GM12878 (cell line): ENCODE results near the gene COL11A1. TPM values are rescaled to one million over a fixed set of nuclear protein-coding genes. Genes with fewer than 3 reads are reported as not detected.

Experiments used
- ATAC-seq: fragments of 200-7000 bp; cut with Tn5 transposase; 3 replicates; pipeline ENCODE4 v1.9.1; 2020; ENCODE audit warnings: mild to moderate bottlenecking, moderate library complexity
- BruUV-seq: library from RNA; stranded (reverse); fragments of 400-500 nt; replicated peaks from 2 replicates; lab custom pipeline; 2021; lab: Mats Ljungman, UMichigan
- CTCF ChIA-PET: fragments of 300-600 bp; sonication (Branson Sonifier 250); formaldehyde crosslinking; extraction: SDS; loops from one replicate; lab custom pipeline; 2021; ENCODE audit warnings: inconsistent platforms; lab: Yijun Ruan, JAX
- POLR2A ChIA-PET: fragments of 350-600 bp; formaldehyde crosslinking; extraction: SDS; loops from one replicate; lab custom pipeline; 2021; ENCODE audit warnings: inconsistent platforms; lab: Charles Lee
- RAD21 ChIA-PET: fragments of 300-600 bp; sonication (Branson Sonifier 250); formaldehyde crosslinking; loops from one replicate; lab custom pipeline; 2023; ENCODE audit warnings: antibody characterized with exemption; ENCODE audit not compliant: unreplicated experiment; lab: Charles Lee
- SMC1A ChIA-PET: fragments of 300-600 bp; sonication (Branson Sonifier 250); formaldehyde crosslinking; loops from one replicate; lab custom pipeline; 2023; ENCODE audit not compliant: unreplicated experiment, uncharacterized antibody; lab: Charles Lee
- DNase-seq: peaks from one replicate; pipeline ENCODE4 v3.0.0-alpha.2; 2011; ENCODE audit warnings: low read depth, low spot score
- FAIRE-seq: peaks from 3 replicates; lab custom pipeline; 2011; peaks lifted over from hg19 to GRCh38; lab: Jason Lieb, UNC
- H2AFZ ChIP-seq: 2 replicates; pipeline ENCODE4 v1.6.0; 2011; ENCODE audit warnings: low read depth, low read length, control low read depth; ENCODE audit not compliant: control insufficient read depth
- H3K27ac ChIP-seq: 2 replicates; pipeline ENCODE4 v1.5.1; 2011; ENCODE audit warnings: control low read depth; ENCODE audit not compliant: control insufficient read depth, insufficient read depth
- H3K27me3 ChIP-seq, 2 experiments: replicated peaks in 1 of 2; 2 replicates each; pipeline versions ENCODE4 v1.6.0 to v1.6.1; 2011; ENCODE audit warnings: low read length in 1 of 2; ENCODE audit not compliant: control insufficient read depth in 2 of 2, insufficient read depth in 2 of 2
- H3K36me3 ChIP-seq, 2 experiments: 2 replicates each; pipeline ENCODE4 v1.5.1; 2011; ENCODE audit warnings: low read length in 1 of 2; ENCODE audit not compliant: control insufficient read depth in 2 of 2, insufficient read depth in 2 of 2
- H3K4me1 ChIP-seq: 2 replicates; pipeline ENCODE4 v1.6.1; 2011; ENCODE audit warnings: mild to moderate bottlenecking, low read length, moderate library complexity, mixed read lengths; ENCODE audit not compliant: control insufficient read depth, insufficient read depth
- H3K4me2 ChIP-seq: 2 replicates; pipeline ENCODE4 v1.6.0; 2011; ENCODE audit warnings: control low read depth; ENCODE audit not compliant: control insufficient read depth, insufficient read depth
- H3K4me3 ChIP-seq: fragments of 200-600 bp; sonication (generic); 2 replicates; pipeline ENCODE4 v1.5.1; 2016
- H3K79me2 ChIP-seq: 2 replicates; pipeline ENCODE4 v1.6.0; 2011; ENCODE audit warnings: low read length; ENCODE audit not compliant: control insufficient read depth, insufficient read depth
- H3K9ac ChIP-seq: 2 replicates; pipeline ENCODE4 v1.8.0; 2011; ENCODE audit warnings: low read length, control low read depth, mixed read lengths; ENCODE audit not compliant: control insufficient read depth, insufficient read depth
- H3K9me3 ChIP-seq: replicated peaks from 3 replicates; pipeline ENCODE4 v1.5.1; 2011; ENCODE audit warnings: mild to moderate bottlenecking, low read length; ENCODE audit not compliant: control insufficient read depth, insufficient read depth
- H4K20me1 ChIP-seq: 2 replicates; pipeline ENCODE4 v1.6.0; 2011; ENCODE audit not compliant: control insufficient read depth, insufficient read depth
- BCL3 ChIP-seq: IDR thresholded peaks from 2 replicates; pipeline ENCODE4 v1.6.1; 2011; ENCODE audit warnings: borderline replicate concordance, low read depth, mild to moderate bottlenecking, moderate library complexity, low read length; ENCODE audit not compliant: insufficient read depth, poor library complexity, severe bottlenecking
- HDGF ChIP-seq: fragments of 450-650 bp; IDR thresholded peaks from 2 replicates; pipeline ENCODE4 v1.6.1; 2016; ENCODE audit warnings: antibody characterized with exemption
- HSF1 ChIP-seq: fragments of 150-350 bp; IDR thresholded peaks from 2 replicates; pipeline ENCODE4 v1.6.1; 2014; ENCODE audit warnings: mild to moderate bottlenecking, low read depth, low read length
- KAT2A ChIP-seq: conservative IDR thresholded peaks from 2 replicates; pipeline ENCODE4 v1.6.1; 2011; ENCODE audit warnings: low read depth, low read length; ENCODE audit not compliant: control insufficient read depth
- NR2F1 ChIP-seq: fragments of 450-650 bp; conservative IDR thresholded peaks from 2 replicates; pipeline ENCODE4 v1.6.1; 2017; ENCODE audit warnings: mild to moderate bottlenecking
- PAX5 ChIP-seq: IDR thresholded peaks from 2 replicates; pipeline ENCODE4 v1.6.1; 2011; ENCODE audit warnings: low read depth, low read length, borderline replicate concordance
- POLR2AphosphoS5 ChIP-seq: IDR thresholded peaks from 2 replicates; pipeline ENCODE4 v1.6.1; 2011; ENCODE audit warnings: mild to moderate bottlenecking, low read length, inconsistent platforms
- RBBP5 ChIP-seq: fragments of 200-600 bp; sonication (generic); conservative IDR thresholded peaks from 2 replicates; pipeline ENCODE4 v1.6.1; 2016
- SIN3A ChIP-seq: IDR thresholded peaks from 2 replicates; pipeline ENCODE4 v1.6.1; 2012; ENCODE audit warnings: low read depth, low read length, improper control_type of control experiment
- SPI1 ChIP-seq: IDR thresholded peaks from 2 replicates; pipeline ENCODE4 v1.6.1; 2011; ENCODE audit warnings: low read depth, mild to moderate bottlenecking, low read length, moderate library complexity, borderline replicate concordance; ENCODE audit not compliant: insufficient read depth
- TBL1XR1 ChIP-seq: IDR thresholded peaks from 2 replicates; pipeline ENCODE4 v1.6.1; 2012; ENCODE audit warnings: low read depth, low read length, improper control_type of control experiment
- TCF12 ChIP-seq: IDR thresholded peaks from 2 replicates; pipeline ENCODE4 v1.6.1; 2011; ENCODE audit warnings: low read depth, mild to moderate bottlenecking, low read length
- TCF7 ChIP-seq: IDR thresholded peaks from 2 replicates; pipeline ENCODE4 v1.6.1; 2014; ENCODE audit warnings: antibody characterized with exemption, borderline replicate concordance
- ZNF274 ChIP-seq: IDR thresholded peaks from one replicate; pipeline ENCODE4 v1.8.0; 2011; ENCODE audit not compliant: insufficient read length, insufficient read depth
- WGBS: methylation state at CpG from one replicate; pipeline ENCODE4 v1.1.6; 2016; ENCODE audit warnings: low lambda C conversion rate; ENCODE audit not compliant: insufficient replicate concordance, insufficient coverage; ENCODE audit errors: missing lambda C conversion rate; 5-methylcytosine and 5-hydroxymethylcytosine counted together
- in situ Hi-C: fragments of 300-500 bp; cut with MboI; formaldehyde crosslinking; loops from 9 replicates; pipeline ENCODE4 v1.14.3; 2018; ENCODE audit warnings: mixed read lengths
- intact Hi-C: fragments of 100-400 bp; cut with micrococcal nuclease; formaldehyde crosslinking; loops from one replicate; pipeline ENCODE4 v1.14.2; 2022; ENCODE audit not compliant: unreplicated experiment
- polyA plus RNA-seq, 11 experiments: library from polyadenylated mRNA; depleted of rRNA in 4 of 11; unstranded in 6 of 11; stranded (reverse) in 5 of 11; fragments of >200 nt; fragmentation: Nextera tagmentation in 4 of 11; fragmentation: Illumina TruSeq in 1 of 11; extraction: Ambion mirVana in 4 of 11; extraction: Trizol in 1 of 11; gene quantifications; 1 replicate in 1 of 11; 2 replicates in 10 of 11; pipeline versions ENCODE4 v1.2.1 to v1.2.3, GENCODE V29; 2011 to 2016; ENCODE audit warnings: inconsistent platforms in 2 of 11, missing spikeins in 2 of 11, low read depth in 1 of 11
- total RNA-seq, 4 experiments: library from RNA; depleted of rRNA in 3 of 4; stranded (reverse); fragments of >200 nt in 3 of 4; fragmentation: Illumina TruSeq in 1 of 4; extraction: Trizol in 1 of 4; gene quantifications; 2 replicates each; pipeline versions ENCODE4 v1.2.1 to v1.2.3, GENCODE V29; 2013 to 2021

The COL11A1 gene
- total and polyA plus RNA-seq, 10 of the 15 experiments (the other 5 are each of a cell fraction or from before 2014, with no cell fraction given): 0.11 TPM; not detected in 9

GRCh38 chr1:102942324-102942723 is 166.0 kb downstream of the COL11A1 start:
- Histone ChIP-seq H3K27me3 (no peaks in the 10 kb centered on the region), H3K27ac (no peak overlapping the region), H3K4me2 (no peak overlapping the region), H3K9me3 (no peaks in the 10 kb centered on the region), H4K20me1 (no peaks in the 10 kb centered on the region), H3K79me2 (no peaks in the 10 kb centered on the region), H2AFZ (no peak overlapping the region), H3K9ac (no peak overlapping the region), H3K4me3 (no peak overlapping the region), H3K36me3 (no peaks in the 10 kb centered on the region), H3K4me1 (no peaks in the 10 kb centered on the region)
- 16% methylated on average over 2 of the region's 2 CpGs for WGBS
- in situ Hi-C loops: no loop called here
- ATAC-seq (no peak), FAIRE-seq (no peak), DNase-seq (no peak)
- intact Hi-C loops: no loop called here
- TF ChIP-seq BCL3: no peak
- TF ChIP-seq RBBP5: no peak
- TF ChIP-seq SPI1: no peak
- TF ChIP-seq TCF12: no peak
- no peak for TF ChIP-seq NR2F1
- SMC1A ChIA-PET: no interaction called here
- BruUV-seq: no TSS peak
- POLR2A ChIA-PET: no interaction called here
- CTCF ChIA-PET: interaction anchor here (1.4 kb wide), 1 partner anchor 21 kb away, joined by 3 read pairs; no protein-coding TSS in a partner anchor
- RAD21 ChIA-PET: no interaction called here

- Histone ChIP-seq H3K27ac (no peak overlapping the region), H3K4me3 (no peak overlapping the region), H4K20me1 (no peaks in the 10 kb centered on the region), H3K4me1 (no peaks in the 10 kb centered on the region), H3K9ac (no peak overlapping the region), H2AFZ (no peak overlapping the region), H3K36me3 (no peaks in the 10 kb centered on the region), H3K4me2 (no peak overlapping the region), H3K79me2 (no peaks in the 10 kb centered on the region), H3K27me3 (no peaks in the 10 kb centered on the region), H3K9me3 (no peaks in the 10 kb centered on the region)
- no peak for ATAC-seq
- ChIA-PET SMC1A (no interaction called here), CTCF (interaction anchor here (1.5 kb wide), 1 partner anchor 29 kb away, joined by 5 read pairs; no protein-coding TSS in a partner anchor), POLR2A (no interaction called here), RAD21 (no interaction called here)
- intact Hi-C loops (no loop called here), in situ Hi-C loops (no loop called here)
- no peak for DNase-seq
- no peak for FAIRE-seq
- no TSS peak for BruUV-seq
- TF ChIP-seq HSF1: no peak
- no peak for TF ChIP-seq TCF7
- TF ChIP-seq KAT2A: no peak
- TF ChIP-seq SIN3A: no peak
- no peak for TF ChIP-seq ZNF274
- TF ChIP-seq POLR2AphosphoS5: no peak
- no peak for TF ChIP-seq HDGF
- no peak for TF ChIP-seq TBL1XR1
- TF ChIP-seq PAX5: no peak
Measured at GRCh38 chr1:102941366-102941947, 166.9 kb downstream of the COL11A1 start.
